IPS-15b (cell line): ENCODE results near the gene ABCC2.

Source experiments
- H3K27me3 ChIP-seq: one replicate; pipeline ENCODE4 v1.6.1; 2013; ENCODE audit warnings: low read length; ENCODE audit not compliant: control insufficient read depth, insufficient read depth
- H3K36me3 ChIP-seq: one replicate; pipeline ENCODE4 v1.6.1; 2013; ENCODE audit warnings: low read length; ENCODE audit not compliant: control insufficient read depth, insufficient read depth
- H3K4me1 ChIP-seq: one replicate; pipeline ENCODE4 v1.6.1; 2013; ENCODE audit warnings: mild to moderate bottlenecking, low read length; ENCODE audit not compliant: control insufficient read depth, insufficient read depth
- H3K4me3 ChIP-seq: one replicate; pipeline ENCODE4 v1.5.1; 2013; ENCODE audit warnings: low read depth, low read length
- H3K9ac ChIP-seq: one replicate; pipeline ENCODE4 v1.6.1; 2013; ENCODE audit warnings: low read depth, mild to moderate bottlenecking, low read length
- H3K9me3 ChIP-seq: one replicate; pipeline ENCODE4 v1.6.1; 2013; ENCODE audit warnings: mild to moderate bottlenecking, low read length; ENCODE audit not compliant: control insufficient read depth, insufficient read depth

The ABCC2 gene

GRCh38 chr10:99796928-99797327 is 14.5 kb downstream of the ABCC2 start:
- Histone ChIP-seq H3K9me3 (no peaks in the 10 kb centered on the region), H3K9ac (no peak overlapping the region), H3K36me3 (no peaks in the 10 kb centered on the region), H3K4me3 (no peak overlapping the region), H3K27me3 (peaks cover 2% of the 10 kb centered on the region), H3K4me1 (no peaks in the 10 kb centered on the region)

GRCh38 chr10:99798031-99798430 is 15.6 kb downstream of the ABCC2 start:
- peaks cover 2% of the 10 kb centered on the region for H3K27me3 ChIP-seq
- no peaks in the 10 kb centered on the region for H3K4me1 ChIP-seq
- no peaks in the 10 kb centered on the region for H3K9me3 ChIP-seq
- H3K9ac ChIP-seq: no peak overlapping the region
- H3K36me3 ChIP-seq: no peaks in the 10 kb centered on the region
- H3K4me3 ChIP-seq: no peak overlapping the region

- Histone ChIP-seq H3K4me3 (no peak overlapping the region), H3K27me3 (peaks cover 2% of the 10 kb centered on the region), H3K9ac (no peak overlapping the region), H3K4me1 (no peaks in the 10 kb centered on the region), H3K36me3 (no peaks in the 10 kb centered on the region), H3K9me3 (no peaks in the 10 kb centered on the region)
These were observed 16.5 kb downstream of the ABCC2 start for GRCh38 chr10:99798920-99799319.

- H3K9ac ChIP-seq: no peak overlapping the region
- no peaks in the 10 kb centered on the region for H3K9me3 ChIP-seq
- H3K27me3 ChIP-seq: peaks cover 2% of the 10 kb centered on the region
- H3K36me3 ChIP-seq: no peaks in the 10 kb centered on the region
- no peaks in the 10 kb centered on the region for H3K4me1 ChIP-seq
- no peak overlapping the region for H3K4me3 ChIP-seq
These were observed 17.2 kb downstream of the ABCC2 start for GRCh38 chr10:99799613-99800012.

- H3K4me1 ChIP-seq: no peaks in the 10 kb centered on the region
- H3K9me3 ChIP-seq: no peaks in the 10 kb centered on the region
- no peak overlapping the region for H3K9ac ChIP-seq
- no peaks in the 10 kb centered on the region for H3K27me3 ChIP-seq
- no peaks in the 10 kb centered on the region for H3K36me3 ChIP-seq
- no peak overlapping the region for H3K4me3 ChIP-seq
These were observed 22.0 kb downstream of the ABCC2 start for GRCh38 chr10:99804471-99804870.

- Histone ChIP-seq H3K27me3 (no peaks in the 10 kb centered on the region), H3K9ac (no peak overlapping the region), H3K4me3 (no peak overlapping the region), H3K36me3 (no peaks in the 10 kb centered on the region), H3K9me3 (no peaks in the 10 kb centered on the region), H3K4me1 (no peaks in the 10 kb centered on the region)
These were observed 22.8 kb downstream of the ABCC2 start for GRCh38 chr10:99805190-99805589.

GRCh38 chr10:99806091-99806490 is 23.7 kb downstream of the ABCC2 start:
- H3K36me3 ChIP-seq: no peaks in the 10 kb centered on the region
- no peaks in the 10 kb centered on the region for H3K9me3 ChIP-seq

GRCh38 chr10:99807786-99808185 is 25.3 kb downstream of the ABCC2 start:
- H3K4me3 ChIP-seq: no peak overlapping the region
- no peaks in the 10 kb centered on the region for H3K36me3 ChIP-seq
- no peaks in the 10 kb centered on the region for H3K27me3 ChIP-seq

More at GRCh38 chr10:99806091-99806490, 23.7 kb downstream of the ABCC2 start:
- Histone ChIP-seq H3K9ac (no peak overlapping the region), H3K4me1 (no peaks in the 10 kb centered on the region), H3K27me3 (no peaks in the 10 kb centered on the region), H3K4me3 (no peak overlapping the region)

GRCh38 chr10:99808270-99808669 is 25.8 kb downstream of the ABCC2 start:
- Histone ChIP-seq H3K27me3 (no peaks in the 10 kb centered on the region), H3K36me3 (no peaks in the 10 kb centered on the region), H3K4me1 (no peaks in the 10 kb centered on the region), H3K9ac (no peak overlapping the region), H3K9me3 (no peaks in the 10 kb centered on the region), H3K4me3 (no peak overlapping the region)

More at GRCh38 chr10:99807786-99808185, 25.3 kb downstream of the ABCC2 start:
- H3K4me1 ChIP-seq: no peaks in the 10 kb centered on the region
- no peak overlapping the region for H3K9ac ChIP-seq
- H3K9me3 ChIP-seq: no peaks in the 10 kb centered on the region

GRCh38 chr10:99809481-99809880 is 27.0 kb downstream of the ABCC2 start:
- no peaks in the 10 kb centered on the region for H3K27me3 ChIP-seq
- H3K9me3 ChIP-seq: no peaks in the 10 kb centered on the region
- H3K9ac ChIP-seq: no peak overlapping the region
- no peak overlapping the region for H3K4me3 ChIP-seq
- no peaks in the 10 kb centered on the region for H3K4me1 ChIP-seq
- no peaks in the 10 kb centered on the region for H3K36me3 ChIP-seq

- Histone ChIP-seq H3K36me3 (no peaks in the 10 kb centered on the region), H3K9ac (no peak overlapping the region), H3K4me3 (no peak overlapping the region), H3K4me1 (no peaks in the 10 kb centered on the region), H3K9me3 (no peaks in the 10 kb centered on the region), H3K27me3 (no peaks in the 10 kb centered on the region)
These were observed 27.6 kb downstream of the ABCC2 start for GRCh38 chr10:99809931-99810615.

- no peak overlapping the region for H3K4me3 ChIP-seq
- H3K36me3 ChIP-seq: no peaks in the 10 kb centered on the region
- H3K9ac ChIP-seq: no peak overlapping the region
- no peaks in the 10 kb centered on the region for H3K27me3 ChIP-seq
- H3K4me1 ChIP-seq: no peaks in the 10 kb centered on the region
- no peaks in the 10 kb centered on the region for H3K9me3 ChIP-seq
These were observed 29.7 kb downstream of the ABCC2 start for GRCh38 chr10:99812177-99812576.
